Measurements from ENCODE around the gene RPRD1B.

RPRD1B gene

GRCh38 chr20:38108986-38109541 is 75.5 kb downstream of the RPRD1B start:
- TF ChIP-seq, protein P1, sequence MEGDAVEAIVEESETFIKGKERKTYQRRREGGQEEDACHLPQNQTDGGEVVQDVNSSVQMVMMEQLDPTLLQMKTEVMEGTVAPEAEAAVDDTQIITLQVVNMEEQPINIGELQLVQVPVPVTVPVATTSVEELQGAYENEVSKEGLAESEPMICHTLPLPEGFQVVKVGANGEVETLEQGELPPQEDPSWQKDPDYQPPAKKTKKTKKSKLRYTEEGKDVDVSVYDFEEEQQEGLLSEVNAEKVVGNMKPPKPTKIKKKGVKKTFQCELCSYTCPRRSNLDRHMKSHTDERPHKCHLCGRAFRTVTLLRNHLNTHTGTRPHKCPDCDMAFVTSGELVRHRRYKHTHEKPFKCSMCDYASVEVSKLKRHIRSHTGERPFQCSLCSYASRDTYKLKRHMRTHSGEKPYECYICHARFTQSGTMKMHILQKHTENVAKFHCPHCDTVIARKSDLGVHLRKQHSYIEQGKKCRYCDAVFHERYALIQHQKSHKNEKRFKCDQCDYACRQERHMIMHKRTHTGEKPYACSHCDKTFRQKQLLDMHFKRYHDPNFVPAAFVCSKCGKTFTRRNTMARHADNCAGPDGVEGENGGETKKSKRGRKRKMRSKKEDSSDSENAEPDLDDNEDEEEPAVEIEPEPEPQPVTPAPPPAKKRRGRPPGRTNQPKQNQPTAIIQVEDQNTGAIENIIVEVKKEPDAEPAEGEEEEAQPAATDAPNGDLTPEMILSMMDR (IDR thresholded peaks at IDR 0.05; ENCODE audit: control insufficient read depth, extremely low read depth, insufficient read depth) = no peak
- H3K4me3 ChIP-seq (ENCODE audit: low read depth, low read length) = no peak overlapping the region
- DNase-seq (ENCODE audit: low read depth) = peak; percentile 87

GRCh38 chr20:38109591-38110524 is 76.3 kb downstream of the RPRD1B start:
- peak; percentile 97 for DNase-seq (ENCODE audit: low read depth)
- TF ChIP-seq, protein P1 (IDR thresholded peaks at IDR 0.05; ENCODE audit: control insufficient read depth, extremely low read depth, insufficient read depth) = no peak
- H3K4me3 ChIP-seq (ENCODE audit: low read depth, low read length) = peak overlapping the region; percentile 14; the same call in 1 of the 2 replicates

- H3K4me3 ChIP-seq (ENCODE audit: low read depth, low read length) = no peak overlapping the region
- no peak for DNase-seq (ENCODE audit: low read depth)
- TF ChIP-seq, protein P1 (IDR thresholded peaks at IDR 0.05; ENCODE audit: control insufficient read depth, extremely low read depth, insufficient read depth) = no peak
Observed at GRCh38 chr20:38110525-38111178, 77.1 kb downstream of the RPRD1B start.

DNA sequence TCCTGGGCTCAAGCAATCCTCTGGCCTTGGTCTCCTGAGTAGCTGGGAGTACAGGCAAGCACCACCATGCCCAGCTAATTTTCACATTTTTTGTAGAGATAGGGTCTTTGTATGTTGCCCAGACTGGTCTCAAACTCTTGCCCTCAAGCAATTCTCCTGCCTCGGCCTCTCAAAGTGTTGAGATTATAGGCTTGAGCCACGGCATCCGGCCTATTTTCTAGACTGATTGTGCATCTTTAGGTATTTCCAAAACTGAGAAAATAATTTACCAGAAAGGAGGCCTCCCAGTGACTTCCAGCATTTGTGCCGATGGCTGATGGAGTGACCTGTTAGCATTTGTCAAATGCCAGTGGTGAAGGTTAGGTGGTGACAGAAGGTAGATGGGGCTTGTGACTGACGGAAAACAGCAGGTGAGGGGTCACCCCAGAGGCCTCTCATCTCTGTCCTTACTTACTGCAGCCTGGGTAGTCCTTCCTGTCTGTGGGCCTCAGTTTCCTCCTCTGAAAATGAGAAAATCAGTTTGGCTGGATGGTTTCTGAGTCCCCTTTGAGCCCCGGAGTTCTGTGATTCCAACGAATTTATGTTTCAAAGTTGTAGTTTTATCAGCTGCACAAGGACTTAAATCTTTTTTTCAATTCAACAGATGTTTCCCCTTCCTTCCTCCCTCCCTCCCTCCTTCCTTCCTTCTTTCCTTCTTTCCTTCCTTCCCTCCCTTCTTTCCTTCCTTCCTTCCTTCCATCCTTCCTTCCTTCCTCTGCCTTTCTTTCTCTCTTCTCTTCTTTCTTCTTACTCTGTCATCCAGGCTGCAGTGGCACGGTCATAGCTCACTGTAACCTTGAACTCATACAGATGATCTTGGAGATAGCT is 78.1 kb downstream of the RPRD1B start:
- no peak for DNase-seq (ENCODE audit: low read depth)
- TF ChIP-seq, protein P1 (IDR thresholded peaks at IDR 0.05; ENCODE audit: control insufficient read depth, extremely low read depth, insufficient read depth) = no peak
- H3K4me3 ChIP-seq (ENCODE audit: low read depth, low read length) = no peak overlapping the region

DNA sequence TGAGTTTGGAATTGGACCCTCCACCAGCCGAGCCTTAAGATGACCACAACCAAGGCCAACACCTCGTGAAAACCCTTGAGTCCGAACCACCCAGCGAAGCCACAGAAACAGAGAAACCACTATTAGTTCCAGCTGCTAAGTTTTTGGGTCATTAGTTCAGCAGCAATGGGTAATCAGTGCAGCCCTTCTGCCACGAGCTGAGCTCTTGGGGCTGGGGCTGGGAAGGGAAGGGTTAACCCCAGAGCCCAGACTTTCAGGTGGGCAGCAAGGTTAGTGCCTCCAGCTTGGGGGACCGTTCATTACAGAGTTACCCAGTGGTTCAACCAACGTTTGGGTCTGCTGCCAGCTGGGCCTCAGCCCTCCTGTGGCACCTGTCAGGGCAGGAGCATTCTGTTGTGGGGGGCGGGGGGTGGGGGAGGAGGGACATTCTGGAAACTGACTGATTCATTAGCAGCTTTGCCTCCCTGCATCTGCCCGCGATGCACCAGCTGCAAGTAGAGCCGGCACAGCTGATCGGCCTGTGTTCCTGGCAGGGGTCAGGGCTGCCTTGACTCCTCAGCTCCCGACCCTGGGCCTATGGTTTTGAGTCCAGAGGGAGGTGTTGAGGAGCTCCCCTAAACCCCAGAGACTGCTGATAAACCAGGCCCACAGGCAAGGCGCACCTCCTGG is 78.8 kb downstream of the RPRD1B start:
- no peak for DNase-seq (ENCODE audit: low read depth)
- TF ChIP-seq, protein P1 (IDR thresholded peaks at IDR 0.05; ENCODE audit: control insufficient read depth, extremely low read depth, insufficient read depth) = no peak
- H3K4me3 ChIP-seq (ENCODE audit: low read depth, low read length) = no peak overlapping the region

GRCh38 chr20:38112930-38113294 is 79.4 kb downstream of the RPRD1B start:
- DNase-seq (ENCODE audit: low read depth) = no peak
- no peak overlapping the region for H3K4me3 ChIP-seq (ENCODE audit: low read depth, low read length)
- TF ChIP-seq, protein P1 (IDR thresholded peaks at IDR 0.05; ENCODE audit: control insufficient read depth, extremely low read depth, insufficient read depth) = no peak

Data from LNCaP clone FGC (cell line).